ENCODE measurements around the gene SIRT1.
"Not testable (repeated sequence)": the region's sequence is repeated elsewhere in the genome, so short reads cannot be mapped to it uniquely, and the experiment has no call there.

Gene SIRT1

GRCh38 chr10:67884313-67884841 is at the start of gene SIRT1:
SIRT1 (plus strand) TSS chr10:67884656; CDS start chr10:67884722, 66 bp downstream.
- DNase-seq = peak; percentile 94

DNA sequence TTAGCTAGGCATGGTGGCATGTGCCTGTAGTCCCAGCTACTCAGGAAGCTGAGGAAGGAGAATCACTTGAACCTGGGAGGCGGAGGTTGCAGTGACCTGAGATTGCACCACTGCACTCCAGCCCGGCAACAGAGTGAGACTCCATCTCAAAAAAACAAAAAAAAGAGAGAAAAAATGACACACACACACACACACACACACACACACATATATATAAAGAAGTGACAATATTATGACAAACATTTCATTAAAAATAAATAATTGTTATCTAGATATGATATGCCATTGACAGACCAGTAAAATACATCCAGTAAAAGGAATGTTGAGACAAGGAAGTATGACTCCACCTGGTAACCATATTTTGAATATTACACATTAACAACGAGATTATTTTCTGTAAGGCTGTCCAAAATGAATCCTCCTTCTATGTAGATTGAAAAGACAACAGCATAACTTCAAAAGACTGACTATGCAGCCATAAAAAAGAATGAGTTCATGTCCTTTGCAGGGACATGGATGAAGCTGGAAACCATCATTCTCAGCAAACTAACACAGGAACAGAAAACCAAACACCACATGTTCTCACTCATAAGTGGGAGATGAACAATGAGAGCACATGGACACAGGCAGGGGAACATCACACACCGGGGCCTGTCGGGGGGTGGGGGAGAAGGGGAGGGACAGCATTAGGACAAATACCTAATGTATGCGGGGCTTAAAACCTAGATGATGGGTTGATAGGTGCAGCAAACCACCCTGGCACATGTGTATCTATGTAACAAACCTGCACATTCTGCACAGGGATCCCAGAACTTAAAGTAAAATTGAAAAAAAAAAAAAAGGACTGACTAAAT is 48.7 kb upstream of the SIRT1 start:
- DNase-seq = peak; percentile 3

- DNase-seq = peak; percentile 36
These were observed 48.0 kb upstream of the SIRT1 start for GRCh38 chr10:67836488-67836887.

- DNase-seq = no peak
These were observed 47.5 kb upstream of the SIRT1 start for GRCh38 chr10:67836972-67837371.

GRCh38 chr10:67837541-67838314 is 46.7 kb upstream of the SIRT1 start, which contains the start of gene DNAJC12:
DNAJC12 (minus strand) TSS chr10:67838188; CDS start chr10:67838011, 177 bp downstream.
- DNase-seq = peak; percentile 76

GRCh38 chr10:67839511-67839910 is 44.9 kb upstream of the SIRT1 start:
- DNase-seq = not testable (repeated sequence)

DNA sequence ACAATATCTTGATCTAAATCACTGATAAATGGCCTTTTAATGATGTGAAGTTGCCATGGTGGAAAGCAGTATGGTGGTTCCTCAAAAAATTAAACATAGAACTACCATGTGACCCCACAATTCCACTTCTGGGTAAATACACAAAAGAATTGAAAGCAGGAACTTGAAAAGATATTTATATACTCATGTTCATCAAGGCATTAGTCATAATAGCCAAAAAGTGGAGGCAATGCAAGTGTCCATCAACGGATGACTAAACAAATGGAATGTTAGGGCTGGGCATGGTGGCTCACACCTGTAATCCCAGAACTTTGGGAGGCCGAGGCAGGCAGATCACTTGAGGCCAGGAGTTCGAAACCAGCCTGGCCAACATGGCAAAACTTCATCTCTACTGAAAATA is 44.5 kb upstream of the SIRT1 start:
- DNase-seq = no peak

GRCh38 chr10:67841737-67842136 is 42.7 kb upstream of the SIRT1 start:
- DNase-seq = no peak

DNA sequence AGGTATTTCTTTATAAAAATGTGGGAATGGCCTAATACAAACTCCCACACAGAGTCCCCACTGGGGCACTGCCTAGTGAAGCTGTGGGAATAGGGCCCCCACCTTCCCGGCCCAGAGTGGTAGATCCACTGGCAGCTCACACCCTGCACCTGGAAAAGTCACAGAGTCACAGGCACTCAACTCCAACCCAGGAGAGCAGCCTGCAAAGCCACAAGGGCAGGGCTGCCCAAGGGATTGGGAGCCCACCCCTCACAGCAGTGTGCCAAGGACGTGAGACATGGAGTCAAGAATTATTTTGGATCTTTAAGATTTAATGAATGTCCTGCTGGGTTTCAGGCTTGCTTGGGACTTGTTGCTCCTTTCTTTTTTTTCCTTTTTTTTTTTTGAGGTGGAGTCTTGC is 41.2 kb upstream of the SIRT1 start:
- no peak for DNase-seq

DNA sequence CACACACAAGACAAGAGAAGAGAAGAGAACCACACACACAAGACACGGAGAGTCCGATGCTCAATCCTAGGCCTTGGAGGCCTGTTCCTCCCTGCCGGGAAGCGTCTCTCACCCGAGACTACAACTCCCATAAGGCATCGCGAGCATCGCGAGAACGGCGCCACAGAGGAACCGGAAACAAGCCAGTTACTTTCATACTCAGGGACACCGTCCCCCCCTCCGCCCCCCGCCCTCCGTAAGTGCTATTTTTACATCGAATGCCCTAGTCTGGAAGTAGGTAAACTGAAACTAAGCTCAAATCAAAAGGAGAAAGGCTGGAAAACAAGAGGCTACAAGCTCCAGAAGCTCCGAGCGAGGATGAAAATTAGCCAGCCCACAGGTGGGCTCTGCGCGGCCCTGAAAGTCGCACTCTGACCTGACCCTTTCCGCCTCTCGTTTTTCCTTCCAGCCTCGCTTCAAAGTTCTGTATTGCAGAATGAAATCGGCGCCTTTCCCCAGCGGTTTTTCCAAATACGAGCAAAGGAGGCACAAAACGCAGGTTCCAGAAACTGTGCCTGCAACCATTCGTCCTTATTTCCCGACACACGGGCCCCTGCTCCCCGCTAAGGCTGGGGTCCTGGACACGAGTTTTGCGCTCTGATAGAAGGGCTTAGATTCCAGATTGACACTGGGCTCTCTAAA is 35.0 kb upstream of the SIRT1 start:
- DNase-seq = peak; percentile 90

DNA sequence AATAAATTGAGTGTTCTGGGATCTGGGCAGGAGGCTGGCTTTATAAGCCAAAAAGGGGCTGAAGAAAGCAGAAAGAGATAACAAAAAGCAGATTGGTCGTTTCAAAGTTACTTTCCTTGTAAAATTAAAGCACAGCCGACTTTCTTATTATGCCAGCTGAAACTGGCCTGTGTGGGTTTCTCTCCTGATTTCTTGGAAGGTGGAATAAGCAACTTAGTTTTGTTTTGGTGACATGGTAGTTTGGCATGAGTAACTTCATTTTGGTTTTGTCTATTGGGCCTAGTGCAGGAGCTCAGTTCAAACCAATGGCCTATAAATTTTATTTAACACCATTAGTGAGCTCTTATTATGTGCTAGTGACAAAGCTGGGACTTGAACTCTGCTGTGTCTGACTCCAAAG is 33.3 kb upstream of the SIRT1 start:
- no peak for DNase-seq

- peak; percentile 16 for DNase-seq
These were observed 31.7 kb upstream of the SIRT1 start for GRCh38 chr10:67852761-67853160.

GRCh38 chr10:67853512-67853911 is 30.9 kb upstream of the SIRT1 start:
- no peak for DNase-seq

- no peak for DNase-seq
These were observed 25.5 kb upstream of the SIRT1 start for GRCh38 chr10:67858971-67859370.

DNA sequence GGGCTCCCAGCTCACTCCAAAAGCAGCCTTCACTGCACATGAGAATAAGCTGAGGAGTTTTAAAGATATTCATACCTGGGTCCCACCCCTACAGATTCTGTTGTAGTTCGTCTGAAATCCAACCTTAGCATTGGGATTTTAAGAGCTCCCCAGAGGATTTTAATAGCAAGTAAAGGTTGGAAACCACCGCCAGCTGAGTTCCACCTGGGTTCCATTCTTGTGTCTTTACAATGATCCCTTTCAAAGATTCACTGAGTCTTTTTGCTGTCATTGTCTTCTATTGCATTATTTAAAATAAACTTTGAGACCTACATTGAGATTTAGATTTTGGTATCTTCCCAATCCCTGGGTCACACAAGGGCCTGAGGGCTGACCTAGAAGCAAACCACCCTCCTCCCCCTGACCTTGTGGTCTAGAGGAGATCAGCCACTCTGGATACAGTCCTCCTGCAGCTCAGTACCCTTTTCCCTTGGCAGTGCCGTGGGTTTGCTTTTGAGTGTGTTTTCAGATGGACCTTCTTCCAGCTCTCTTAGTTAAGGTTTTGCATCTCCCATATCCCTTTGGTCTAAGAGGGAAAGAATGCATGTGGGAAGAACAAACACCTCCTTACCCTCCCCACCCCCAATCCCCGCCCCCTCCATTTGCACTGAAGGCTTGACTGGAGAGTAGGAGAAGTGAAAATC is 22.6 kb upstream of the SIRT1 start:
- no peak for DNase-seq

- no peak for DNase-seq
These were observed 21.4 kb upstream of the SIRT1 start for GRCh38 chr10:67863094-67863493.

DNA sequence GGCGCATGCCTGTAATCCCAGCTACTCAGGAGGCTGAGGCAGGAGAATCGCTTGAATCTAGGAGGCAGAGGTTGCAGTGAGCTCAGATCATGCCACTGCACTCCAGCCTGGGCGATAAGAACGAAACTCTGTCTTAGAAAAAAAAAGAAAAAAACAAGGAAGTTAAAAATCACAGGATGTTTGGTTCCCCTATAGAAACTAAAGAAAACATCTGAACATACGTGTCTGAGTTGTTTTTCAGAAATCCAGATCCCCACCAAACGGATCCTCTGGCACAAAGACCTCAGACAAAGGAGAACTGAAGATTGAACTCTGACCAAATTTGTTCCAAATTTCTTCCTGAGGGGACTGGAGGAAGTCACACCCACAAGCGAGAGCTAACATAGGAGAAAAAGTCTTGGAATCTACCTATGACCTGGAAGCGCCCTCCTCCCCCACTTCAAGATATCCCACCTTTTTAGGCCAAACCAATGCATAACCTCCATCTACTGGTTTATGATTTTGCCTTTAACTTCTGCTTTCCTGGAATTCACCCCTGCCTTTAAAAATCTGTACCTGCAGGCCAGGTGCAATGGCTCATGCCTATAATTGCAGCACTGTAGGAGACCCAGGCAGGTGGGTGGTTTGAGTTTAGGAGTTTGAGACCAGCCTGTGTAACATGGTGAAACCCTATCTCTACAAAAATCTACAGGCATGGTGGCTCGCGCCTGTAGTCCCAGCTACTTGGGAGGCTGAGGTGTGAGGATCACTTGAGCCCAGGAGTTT is 19.7 kb upstream of the SIRT1 start:
- DNase-seq = no peak

- DNase-seq = no peak
These were observed 16.3 kb upstream of the SIRT1 start for GRCh38 chr10:67868132-67868531.

DNA sequence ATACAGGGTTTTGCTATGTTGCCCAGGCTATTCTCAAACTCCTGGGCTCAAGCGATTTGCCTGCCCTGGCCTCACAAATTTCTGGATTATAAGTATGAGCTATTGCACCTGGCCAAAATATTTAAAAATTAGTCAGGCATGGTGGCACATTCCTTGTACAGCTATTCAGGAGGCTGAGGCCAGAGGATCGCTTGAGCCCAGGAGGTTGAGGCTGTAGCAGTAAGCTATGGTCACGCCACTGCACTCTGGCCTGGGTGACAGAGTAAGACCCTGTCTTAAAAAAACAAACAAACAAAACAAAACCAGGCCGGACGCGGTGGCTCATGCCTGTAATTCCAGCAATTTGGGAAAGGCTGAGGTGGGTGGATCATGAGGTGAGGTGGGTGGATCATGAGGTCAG is 14.5 kb upstream of the SIRT1 start:
- DNase-seq = no peak

GRCh38 chr10:67875340-67876238 is 8.9 kb upstream of the SIRT1 start:
- DNase-seq = no peak

DNA sequence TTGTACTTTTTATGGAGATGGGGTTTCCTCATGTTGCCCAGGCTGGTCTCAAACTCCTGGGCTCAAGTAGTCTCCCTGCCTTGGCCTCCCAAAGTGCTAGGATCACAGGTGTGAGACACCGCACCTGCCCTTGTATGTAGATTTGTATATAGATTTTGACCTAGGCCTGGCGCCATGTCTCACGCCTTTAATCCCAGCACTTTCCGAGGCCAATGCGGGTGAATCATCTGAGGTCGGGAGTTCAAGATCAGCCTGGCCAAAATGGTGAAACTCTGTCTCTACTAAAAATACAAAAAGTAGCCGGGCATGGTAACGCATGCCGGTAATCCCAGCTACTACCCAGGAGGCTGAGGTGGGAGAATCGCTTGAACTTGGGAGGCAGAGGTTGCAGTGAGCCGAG is 7.0 kb upstream of the SIRT1 start:
- DNase-seq = not testable (repeated sequence)

Measured in RPMI8226 (cell line).